ENCODE results near the gene ITFG1. TPM values are rescaled to one million over a fixed set of nuclear protein-coding genes. Genes with fewer than 3 reads are reported as not detected.

Gene ITFG1
- total RNA-seq, 2 experiments from 2014 or later, result 33.7 to 37.9 TPM

DNA sequence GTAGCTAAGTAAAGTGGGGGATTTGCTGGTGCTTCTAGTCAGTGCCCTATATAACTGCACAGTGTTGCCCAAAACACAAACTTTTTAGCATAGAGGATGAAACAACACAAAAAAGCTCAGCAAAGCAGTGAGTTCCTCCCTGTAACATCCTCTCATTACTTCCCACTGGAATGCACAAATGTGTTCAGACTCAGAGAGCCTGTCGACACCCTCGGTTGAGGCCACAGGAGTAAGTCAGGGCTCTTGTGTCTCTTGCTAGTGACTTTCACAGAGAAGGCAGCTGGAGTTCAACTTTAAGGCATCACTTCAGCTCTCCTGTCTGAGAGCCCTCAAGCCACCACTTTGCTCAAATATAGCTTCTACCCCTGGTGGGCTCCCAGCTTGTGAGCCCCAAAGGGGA lies 209.9 kb downstream of the ITFG1 start:
- intact Hi-C loops (cut with micrococcal nuclease; ENCODE audit: unreplicated experiment), result loop anchor here (10.0 kb wide), 1 partner anchor 154 kb away; no protein-coding TSS in a partner anchor
- no peaks in the 10 kb centered on the region for H4K20me1 ChIP-seq (ENCODE audit: insufficient read depth, low read length)
- H3K9me2 ChIP-seq (ENCODE audit: insufficient read depth, low read length), result no peaks in the 10 kb centered on the region
- no peak overlapping the region for H2AFZ ChIP-seq (ENCODE audit: low read length)
- H3K4me3 ChIP-seq (ENCODE audit: low read depth, low read length, poor library complexity, severe bottlenecking), result no peak overlapping the region
- H3K36me3 ChIP-seq (ENCODE audit: insufficient read depth, low read length), result no peaks in the 10 kb centered on the region
- POLR2A ChIA-PET, result interaction anchor here (0.6 kb wide), 2 partner anchors 12 to 20 kb away, joined by 3 read pairs; no protein-coding TSS in a partner anchor
- H3K79me2 ChIP-seq (ENCODE audit: insufficient read depth, low read depth, low read length), result no peaks in the 10 kb centered on the region
- no peak for DNase-seq (ENCODE audit: low spot score)
- CTCF ChIA-PET (ENCODE audit: unreplicated experiment), result no interaction called here
- no peaks in the 10 kb centered on the region for H3K9me3 ChIP-seq (ENCODE audit: low read length)
- no peak overlapping the region for H3K4me2 ChIP-seq (ENCODE audit: low read length)
- TF ChIP-seq EZH2phosphoT487 (IDR thresholded peaks at IDR 0.05; ENCODE audit: borderline replicate concordance, low read depth, low read length), result no peak
- TF ChIP-seq, protein P1, sequence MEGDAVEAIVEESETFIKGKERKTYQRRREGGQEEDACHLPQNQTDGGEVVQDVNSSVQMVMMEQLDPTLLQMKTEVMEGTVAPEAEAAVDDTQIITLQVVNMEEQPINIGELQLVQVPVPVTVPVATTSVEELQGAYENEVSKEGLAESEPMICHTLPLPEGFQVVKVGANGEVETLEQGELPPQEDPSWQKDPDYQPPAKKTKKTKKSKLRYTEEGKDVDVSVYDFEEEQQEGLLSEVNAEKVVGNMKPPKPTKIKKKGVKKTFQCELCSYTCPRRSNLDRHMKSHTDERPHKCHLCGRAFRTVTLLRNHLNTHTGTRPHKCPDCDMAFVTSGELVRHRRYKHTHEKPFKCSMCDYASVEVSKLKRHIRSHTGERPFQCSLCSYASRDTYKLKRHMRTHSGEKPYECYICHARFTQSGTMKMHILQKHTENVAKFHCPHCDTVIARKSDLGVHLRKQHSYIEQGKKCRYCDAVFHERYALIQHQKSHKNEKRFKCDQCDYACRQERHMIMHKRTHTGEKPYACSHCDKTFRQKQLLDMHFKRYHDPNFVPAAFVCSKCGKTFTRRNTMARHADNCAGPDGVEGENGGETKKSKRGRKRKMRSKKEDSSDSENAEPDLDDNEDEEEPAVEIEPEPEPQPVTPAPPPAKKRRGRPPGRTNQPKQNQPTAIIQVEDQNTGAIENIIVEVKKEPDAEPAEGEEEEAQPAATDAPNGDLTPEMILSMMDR (conservative IDR thresholded peaks at IDR 0.05; ENCODE audit: low read length), result no peak
- H3K4me1 ChIP-seq (ENCODE audit: insufficient read depth, low read length, poor library complexity, severe bottlenecking), result no peaks in the 10 kb centered on the region
- no peak overlapping the region for H3K27ac ChIP-seq (ENCODE audit: low read depth, low read length, poor library complexity, severe bottlenecking)
- no TSS peak for BruUV-seq (replicated peaks)

GRCh38 chr16:47247690-47248089 lies 213.2 kb downstream of the ITFG1 start:
- no TSS peak for BruUV-seq (replicated peaks)
- ChIA-PET POLR2A (interaction anchor here (0.6 to 1.2 kb wide), 4 partner anchors 10 to 900 kb away, joined by 3 read pairs; no protein-coding TSS in a partner anchor), CTCF (ENCODE audit: unreplicated experiment) (no interaction called here)
- H2AFZ ChIP-seq (ENCODE audit: low read length), result no peak overlapping the region
- intact Hi-C loops (cut with micrococcal nuclease; ENCODE audit: unreplicated experiment), result no loop called here
- no peaks in the 10 kb centered on the region for H3K9me2 ChIP-seq (ENCODE audit: insufficient read depth, low read length)
- H3K4me2 ChIP-seq (ENCODE audit: low read length), result no peak overlapping the region
- no peak overlapping the region for H3K27ac ChIP-seq (ENCODE audit: low read depth, low read length, poor library complexity, severe bottlenecking)
- no peaks in the 10 kb centered on the region for H3K9me3 ChIP-seq (ENCODE audit: low read length)
- TF ChIP-seq, protein P1 (conservative IDR thresholded peaks at IDR 0.05; ENCODE audit: low read length), result no peak
- no peak for TF ChIP-seq EZH2phosphoT487 (IDR thresholded peaks at IDR 0.05; ENCODE audit: borderline replicate concordance, low read depth, low read length)
- DNase-seq (ENCODE audit: low spot score), result no peak
- no peak overlapping the region for H3K4me3 ChIP-seq (ENCODE audit: low read depth, low read length, poor library complexity, severe bottlenecking)
- H4K20me1 ChIP-seq (ENCODE audit: insufficient read depth, low read length), result no peaks in the 10 kb centered on the region
- no peaks in the 10 kb centered on the region for H3K4me1 ChIP-seq (ENCODE audit: insufficient read depth, low read length, poor library complexity, severe bottlenecking)
- no peaks in the 10 kb centered on the region for H3K79me2 ChIP-seq (ENCODE audit: insufficient read depth, low read depth, low read length)
- no peaks in the 10 kb centered on the region for H3K36me3 ChIP-seq (ENCODE audit: insufficient read depth, low read length)

DNA sequence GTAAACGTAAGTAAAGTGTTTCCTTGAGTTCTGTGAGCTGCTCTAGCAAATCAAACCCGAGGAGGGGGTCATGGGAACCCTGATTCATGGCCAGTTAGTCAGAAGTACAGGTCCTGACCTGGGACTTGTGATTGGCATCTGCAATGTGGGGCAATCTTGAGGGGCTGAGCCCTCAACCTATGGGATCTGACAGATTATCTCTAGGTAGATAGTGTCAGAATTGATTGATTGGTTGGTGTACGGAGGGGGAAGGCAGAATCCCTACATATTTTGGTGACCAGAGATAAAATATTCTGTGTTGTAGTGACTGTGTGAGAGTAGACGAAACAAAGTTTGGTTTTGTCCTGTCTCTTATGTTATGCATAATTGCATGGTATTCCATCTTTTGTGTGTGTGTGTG lies 216.7 kb downstream of the ITFG1 start:
- ChIA-PET CTCF (ENCODE audit: unreplicated experiment) (no interaction called here), POLR2A (no interaction called here)
- no peak overlapping the region for H3K27ac ChIP-seq (ENCODE audit: low read depth, low read length, poor library complexity, severe bottlenecking)
- H2AFZ ChIP-seq (ENCODE audit: low read length), result no peak overlapping the region
- no peak for TF ChIP-seq EZH2phosphoT487 (IDR thresholded peaks at IDR 0.05; ENCODE audit: borderline replicate concordance, low read depth, low read length)
- TF ChIP-seq, protein P1 (conservative IDR thresholded peaks at IDR 0.05; ENCODE audit: low read length), result no peak
- H3K4me1 ChIP-seq (ENCODE audit: insufficient read depth, low read length, poor library complexity, severe bottlenecking), result no peaks in the 10 kb centered on the region
- H3K4me3 ChIP-seq (ENCODE audit: low read depth, low read length, poor library complexity, severe bottlenecking), result no peak overlapping the region
- no peaks in the 10 kb centered on the region for H3K9me2 ChIP-seq (ENCODE audit: insufficient read depth, low read length)
- no peak for DNase-seq (ENCODE audit: low spot score)
- intact Hi-C loops (cut with micrococcal nuclease; ENCODE audit: unreplicated experiment), result no loop called here
- H3K9me3 ChIP-seq (ENCODE audit: low read length), result no peaks in the 10 kb centered on the region
- no peaks in the 10 kb centered on the region for H3K79me2 ChIP-seq (ENCODE audit: insufficient read depth, low read depth, low read length)
- H4K20me1 ChIP-seq (ENCODE audit: insufficient read depth, low read length), result no peaks in the 10 kb centered on the region
- H3K36me3 ChIP-seq (ENCODE audit: insufficient read depth, low read length), result no peaks in the 10 kb centered on the region
- H3K4me2 ChIP-seq (ENCODE audit: low read length), result no peak overlapping the region
- no TSS peak for BruUV-seq (replicated peaks)

Measured in OCI-LY7 (cell line).